Heart left ventricle (tissue), 13 donors: Measurements from ENCODE around the gene CREBBP.

Experiments used
- POLR2A ChIP-seq, 2 donors: fragments of 450-650 bp; IDR thresholded peaks; one replicate each; pipeline ENCODE4 v1.6.1; 2017; ENCODE audit warnings: antibody characterized with exemption in 2 of 2, mild to moderate bottlenecking in 2 of 2, moderate library complexity in 2 of 2
- TF ChIP-seq, protein P1 (sequence below), 12 donors: fragments of 200-600 bp; sonication (generic) in 4 of 12; IDR thresholded peaks; one replicate each; pipeline versions ENCODE4 v1.5.0 to v1.8.0; 2018 to 2022; ENCODE audit warnings: antibody characterized with exemption in 12 of 12, mild to moderate bottlenecking in 5 of 12
- donor health status: ischemic (EF 13 %, LVEDD 7.1; RV severe dilation, severe dysfunction).
- donor health status: DM: no; HTN: yes; CAD: no.
- donor health status: DM: no; HTN: no; CAD: no.
- donor health status: ischemic (EF 25% LVEDD 6.9; RV normal size, moderate dysfunction).
- donor health status: ischemic (EF 25% LVEDD 5.7; RV mildly dilated, moderate dysfunction).
- donor health status: ischemic (EF 35%, LVEDD 5.7; RV mildly dilated, moderate dysfunction).
- donor health status: nonischemic (EF 11% LVEDD 7.7; RV severe dilation, severe dysfunction).
- donor health status: DM: yes; HTN: yes; CAD: no.
- donor health status: PGD.
- donor health status: ischemic (EF 29% LVEDD 5.4; RV normal size, mild dysfunction).
- donor health status: nonischemic (EF 23%, LVEDD 6.1; RV moderate dilation, normal function).

DNA sequence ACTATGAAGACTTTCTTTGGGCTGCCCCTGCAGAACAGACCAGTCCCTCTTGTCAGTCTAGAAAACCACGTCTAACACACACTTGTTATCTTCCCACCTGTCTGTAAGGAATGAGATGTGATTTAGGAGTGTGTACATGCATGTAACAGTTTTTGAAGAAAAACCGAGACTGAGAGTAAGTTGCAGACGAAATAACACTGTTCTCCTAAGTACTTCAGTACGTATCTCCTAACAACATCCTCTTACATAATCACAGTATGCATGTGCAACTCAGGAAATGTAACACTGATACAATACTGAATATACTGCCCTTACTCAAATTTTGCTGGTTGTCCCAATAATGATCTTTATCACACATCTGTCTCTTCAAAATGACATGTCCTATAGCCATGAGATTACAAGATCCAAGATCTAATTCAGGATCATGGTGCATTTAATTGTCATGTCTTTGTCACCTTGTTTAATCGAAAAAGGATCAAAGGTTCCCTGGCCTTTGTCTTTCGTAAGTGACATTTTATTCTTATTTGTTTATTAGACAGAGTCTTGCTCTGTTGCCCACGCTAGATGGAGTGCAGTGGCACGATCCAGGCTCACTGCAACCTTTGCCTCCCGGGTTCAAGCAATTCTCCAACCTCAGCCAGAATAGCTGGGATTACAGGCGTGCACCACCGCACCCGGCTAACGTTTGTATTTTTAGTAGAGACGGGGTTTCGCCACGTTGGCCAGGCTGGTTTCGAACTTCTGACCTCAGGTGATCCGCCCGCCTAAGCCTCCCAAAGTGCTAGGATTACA, 25.6 kb downstream of the CREBBP start:
- no peak for TF ChIP-seq POLR2A (IDR thresholded peaks at IDR 0.05)
- TF ChIP-seq, protein P1, sequence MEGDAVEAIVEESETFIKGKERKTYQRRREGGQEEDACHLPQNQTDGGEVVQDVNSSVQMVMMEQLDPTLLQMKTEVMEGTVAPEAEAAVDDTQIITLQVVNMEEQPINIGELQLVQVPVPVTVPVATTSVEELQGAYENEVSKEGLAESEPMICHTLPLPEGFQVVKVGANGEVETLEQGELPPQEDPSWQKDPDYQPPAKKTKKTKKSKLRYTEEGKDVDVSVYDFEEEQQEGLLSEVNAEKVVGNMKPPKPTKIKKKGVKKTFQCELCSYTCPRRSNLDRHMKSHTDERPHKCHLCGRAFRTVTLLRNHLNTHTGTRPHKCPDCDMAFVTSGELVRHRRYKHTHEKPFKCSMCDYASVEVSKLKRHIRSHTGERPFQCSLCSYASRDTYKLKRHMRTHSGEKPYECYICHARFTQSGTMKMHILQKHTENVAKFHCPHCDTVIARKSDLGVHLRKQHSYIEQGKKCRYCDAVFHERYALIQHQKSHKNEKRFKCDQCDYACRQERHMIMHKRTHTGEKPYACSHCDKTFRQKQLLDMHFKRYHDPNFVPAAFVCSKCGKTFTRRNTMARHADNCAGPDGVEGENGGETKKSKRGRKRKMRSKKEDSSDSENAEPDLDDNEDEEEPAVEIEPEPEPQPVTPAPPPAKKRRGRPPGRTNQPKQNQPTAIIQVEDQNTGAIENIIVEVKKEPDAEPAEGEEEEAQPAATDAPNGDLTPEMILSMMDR (IDR thresholded peaks at IDR 0.05), result no peak
